ENCODE measurements around the gene ZNF254. TPM values are rescaled to one million over a fixed set of nuclear protein-coding genes. Genes with fewer than 3 reads are reported as not detected.
A peak's percentile ranks its signal among the peaks of the same experiment; 100 is the strongest.

The ZNF254 gene
- total and polyA plus RNA-seq, 8 donors = 4.0 to 68.3 (median 21.9) TPM

- Histone ChIP-seq H3K4me1 (no peaks in the 10 kb centered on the region), H3K36me3 (peaks cover 0 to 52% (median 9%) of the 10 kb centered on the region in 4 donors), H3K9me3 (peaks cover 9 to 98% (median 65%) of the 10 kb centered on the region in 4 donors), H3K27ac (no peak overlapping the region), H3K4me3 (no peak overlapping the region), H3K27me3 (no peaks in the 10 kb centered on the region)
- TF ChIP-seq EP300 (IDR thresholded peaks at IDR 0.05) (no peak), CTCF (IDR thresholded peaks at IDR 0.05) (peak in 1 of 7 experiments; percentile 24)
- intact Hi-C loops (cut with DNase I; ENCODE audit: low total_unique reads) = no loop called here
- peak in 1 of 2 donors; percentile 16 for DNase-seq
- WGBS, 5 donors = 77 to 87% (median 80%) methylated on average over 2 of the region's 2 CpGs
Observed at GRCh38 chr19:24159707-24160106, 72.7 kb downstream of the ZNF254 start.

GRCh38 chr19:24166055-24166454 lies 79.1 kb downstream of the ZNF254 start:
- H3K36me3 ChIP-seq = peaks cover 0 to 40% (median 0%) of the 10 kb centered on the region in 4 donors
- WGBS, 5 donors = 86 to 91% (median 90%) methylated on average over 3 of the region's 3 CpGs
- intact Hi-C loops (cut with DNase I; ENCODE audit: low total_unique reads) = no loop called here
- H3K4me3 ChIP-seq = no peak overlapping the region
- DNase-seq = no peak
- no peaks in the 10 kb centered on the region for H3K27me3 ChIP-seq
- H3K4me1 ChIP-seq = no peaks in the 10 kb centered on the region
- peaks cover 3 to 96% (median 69%) of the 10 kb centered on the region in 4 donors for H3K9me3 ChIP-seq
- no peak for TF ChIP-seq CTCF (IDR thresholded peaks at IDR 0.05)
- TF ChIP-seq EP300 (IDR thresholded peaks at IDR 0.05) = no peak
- no peak overlapping the region for H3K27ac ChIP-seq

- Histone ChIP-seq H3K36me3 (peaks cover 0 to 5% (median 0%) of the 10 kb centered on the region in 4 donors), H3K27me3 (no peaks in the 10 kb centered on the region), H3K4me3 (no peak overlapping the region), H3K9me3 (peaks cover 8 to 91% (median 29%) of the 10 kb centered on the region in 4 donors), H3K27ac (no peak overlapping the region), H3K4me1 (no peaks in the 10 kb centered on the region)
- WGBS, 5 donors = 85 to 94% (median 92%) methylated on average over 2 of the region's 2 CpGs
- intact Hi-C loops (cut with DNase I; ENCODE audit: low total_unique reads) = no loop called here
- TF ChIP-seq POLR2A (IDR thresholded peaks at IDR 0.05) = no peak
- no peak for TF ChIP-seq CTCF (IDR thresholded peaks at IDR 0.05)
- no peak for TF ChIP-seq EP300 (IDR thresholded peaks at IDR 0.05)
- TF ChIP-seq POLR2AphosphoS5 (IDR thresholded peaks at IDR 0.05) = no peak
- no peak for DNase-seq
Observed at GRCh38 chr19:24173882-24174281, 86.9 kb downstream of the ZNF254 start.

- Histone ChIP-seq H3K36me3 (no peaks in the 10 kb centered on the region), H3K4me1 (no peaks in the 10 kb centered on the region), H3K4me3 (no peak overlapping the region), H3K9me3 (peaks cover 0 to 75% (median 26%) of the 10 kb centered on the region in 4 donors), H3K27ac (no peak overlapping the region), H3K27me3 (no peaks in the 10 kb centered on the region)
- TF ChIP-seq POLR2A (IDR thresholded peaks at IDR 0.05) = no peak
- no peak for TF ChIP-seq POLR2AphosphoS5 (IDR thresholded peaks at IDR 0.05)
- TF ChIP-seq CTCF (IDR thresholded peaks at IDR 0.05) = no peak
- no peak for TF ChIP-seq EP300 (IDR thresholded peaks at IDR 0.05)
- no peak for DNase-seq
- 86 to 94% (median 89%) methylated on average over 11 to 18 of the region's 18 CpGs for WGBS, 5 donors
- intact Hi-C loops (cut with DNase I; ENCODE audit: low total_unique reads) = no loop called here
Observed at GRCh38 chr19:24177686-24178085, 90.7 kb downstream of the ZNF254 start.

Data from stomach (tissue), 9 donors.